HL-60 (cell line): ENCODE data around the gene FAS.

ENCODE experiments used
- GABPA ChIP-seq: IDR thresholded peaks from 2 replicates; pipeline ENCODE4 v1.6.1; 2012; ENCODE audit warnings: low read depth
- POLR2AphosphoS5 ChIP-seq: IDR thresholded peaks from 2 replicates; pipeline ENCODE4 v1.6.1; 2012; ENCODE audit warnings: low read depth
- TF ChIP-seq, protein P1 (sequence below): IDR thresholded peaks from one replicate; pipeline ENCODE4 v1.5.1; 2011; ENCODE audit warnings: low read length, control low read depth, inconsistent platforms; ENCODE audit not compliant: insufficient read depth
- TF ChIP-seq, protein P2 (sequence below): IDR thresholded peaks from 2 replicates; pipeline ENCODE4 v1.6.1; 2012; ENCODE audit warnings: low read depth; ENCODE audit not compliant: insufficient replicate concordance

- TF ChIP-seq, protein P1, sequence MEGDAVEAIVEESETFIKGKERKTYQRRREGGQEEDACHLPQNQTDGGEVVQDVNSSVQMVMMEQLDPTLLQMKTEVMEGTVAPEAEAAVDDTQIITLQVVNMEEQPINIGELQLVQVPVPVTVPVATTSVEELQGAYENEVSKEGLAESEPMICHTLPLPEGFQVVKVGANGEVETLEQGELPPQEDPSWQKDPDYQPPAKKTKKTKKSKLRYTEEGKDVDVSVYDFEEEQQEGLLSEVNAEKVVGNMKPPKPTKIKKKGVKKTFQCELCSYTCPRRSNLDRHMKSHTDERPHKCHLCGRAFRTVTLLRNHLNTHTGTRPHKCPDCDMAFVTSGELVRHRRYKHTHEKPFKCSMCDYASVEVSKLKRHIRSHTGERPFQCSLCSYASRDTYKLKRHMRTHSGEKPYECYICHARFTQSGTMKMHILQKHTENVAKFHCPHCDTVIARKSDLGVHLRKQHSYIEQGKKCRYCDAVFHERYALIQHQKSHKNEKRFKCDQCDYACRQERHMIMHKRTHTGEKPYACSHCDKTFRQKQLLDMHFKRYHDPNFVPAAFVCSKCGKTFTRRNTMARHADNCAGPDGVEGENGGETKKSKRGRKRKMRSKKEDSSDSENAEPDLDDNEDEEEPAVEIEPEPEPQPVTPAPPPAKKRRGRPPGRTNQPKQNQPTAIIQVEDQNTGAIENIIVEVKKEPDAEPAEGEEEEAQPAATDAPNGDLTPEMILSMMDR: no peak
- TF ChIP-seq, protein P2, sequence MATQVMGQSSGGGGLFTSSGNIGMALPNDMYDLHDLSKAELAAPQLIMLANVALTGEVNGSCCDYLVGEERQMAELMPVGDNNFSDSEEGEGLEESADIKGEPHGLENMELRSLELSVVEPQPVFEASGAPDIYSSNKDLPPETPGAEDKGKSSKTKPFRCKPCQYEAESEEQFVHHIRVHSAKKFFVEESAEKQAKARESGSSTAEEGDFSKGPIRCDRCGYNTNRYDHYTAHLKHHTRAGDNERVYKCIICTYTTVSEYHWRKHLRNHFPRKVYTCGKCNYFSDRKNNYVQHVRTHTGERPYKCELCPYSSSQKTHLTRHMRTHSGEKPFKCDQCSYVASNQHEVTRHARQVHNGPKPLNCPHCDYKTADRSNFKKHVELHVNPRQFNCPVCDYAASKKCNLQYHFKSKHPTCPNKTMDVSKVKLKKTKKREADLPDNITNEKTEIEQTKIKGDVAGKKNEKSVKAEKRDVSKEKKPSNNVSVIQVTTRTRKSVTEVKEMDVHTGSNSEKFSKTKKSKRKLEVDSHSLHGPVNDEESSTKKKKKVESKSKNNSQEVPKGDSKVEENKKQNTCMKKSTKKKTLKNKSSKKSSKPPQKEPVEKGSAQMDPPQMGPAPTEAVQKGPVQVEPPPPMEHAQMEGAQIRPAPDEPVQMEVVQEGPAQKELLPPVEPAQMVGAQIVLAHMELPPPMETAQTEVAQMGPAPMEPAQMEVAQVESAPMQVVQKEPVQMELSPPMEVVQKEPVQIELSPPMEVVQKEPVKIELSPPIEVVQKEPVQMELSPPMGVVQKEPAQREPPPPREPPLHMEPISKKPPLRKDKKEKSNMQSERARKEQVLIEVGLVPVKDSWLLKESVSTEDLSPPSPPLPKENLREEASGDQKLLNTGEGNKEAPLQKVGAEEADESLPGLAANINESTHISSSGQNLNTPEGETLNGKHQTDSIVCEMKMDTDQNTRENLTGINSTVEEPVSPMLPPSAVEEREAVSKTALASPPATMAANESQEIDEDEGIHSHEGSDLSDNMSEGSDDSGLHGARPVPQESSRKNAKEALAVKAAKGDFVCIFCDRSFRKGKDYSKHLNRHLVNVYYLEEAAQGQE: no peak
- TF ChIP-seq POLR2AphosphoS5: no peak
- no peak for TF ChIP-seq GABPA
Measured at GRCh38 chr10:89001729-89002072, 11.1 kb downstream of the FAS start.
